AG04449 (cell line): ENCODE results near the gene CEP131.
"Not testable (repeated sequence)": the region's sequence is repeated elsewhere in the genome, so short reads cannot be mapped to it uniquely, and the experiment has no call there.

Source experiments
- CTCF ChIA-PET: fragments of 350-600 bp; formaldehyde crosslinking; extraction: SDS; loops from one replicate; lab custom pipeline; 2021; ENCODE audit warnings: antibody characterized with exemption; lab: Yijun Ruan, JAX
- POLR2A ChIA-PET: fragments of 400-600, 350-600 bp; formaldehyde crosslinking; extraction: SDS; loops from one replicate; lab custom pipeline; 2020; ENCODE audit warnings: antibody characterized with exemption, inconsistent platforms; lab: Yijun Ruan, JAX
- DNase-seq: peaks from one replicate; pipeline ENCODE4 v3.0.0-alpha.2; 2010; ENCODE audit warnings: low read depth, low spot score
- H3K4me3 ChIP-seq: 2 replicates; pipeline ENCODE4 v1.5.1; 2011; ENCODE audit warnings: low read depth, mild to moderate bottlenecking, control low read depth, low read length
- TF ChIP-seq, protein P1 (sequence below): IDR thresholded peaks from one replicate; pipeline ENCODE4 v1.5.1; 2011; ENCODE audit warnings: mild to moderate bottlenecking, moderate library complexity, low read length, control low read depth, inconsistent platforms; ENCODE audit not compliant: insufficient read depth; ENCODE audit errors: missing control alignments

CEP131 gene

DNA sequence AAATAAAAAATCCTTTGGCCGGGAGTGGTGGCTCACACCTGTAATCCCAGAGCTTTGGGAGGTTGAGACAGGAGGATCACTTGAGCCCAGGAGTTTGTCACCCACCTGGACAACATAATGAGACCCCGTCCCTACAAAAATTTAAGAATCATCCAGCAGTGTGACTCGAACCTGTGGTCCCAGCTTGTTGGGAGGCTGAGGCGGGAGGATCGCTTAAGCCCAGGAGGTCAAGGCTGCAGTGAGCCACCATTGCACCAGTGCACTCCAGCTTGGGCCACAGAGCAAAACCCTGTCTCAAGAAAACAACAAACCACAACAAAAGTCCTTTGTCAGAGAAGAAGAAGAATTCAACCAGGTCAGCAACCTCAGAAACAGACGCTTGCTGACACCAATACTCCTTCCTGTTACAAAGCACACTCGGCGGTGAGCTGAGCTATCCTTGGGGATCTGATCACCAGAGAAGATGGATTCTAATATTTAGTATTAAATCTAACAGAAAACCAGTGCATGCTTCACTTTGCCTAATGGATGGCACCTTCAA, 70.4 kb downstream of the CEP131 start:
- ChIA-PET CTCF (interaction anchor here (1.5 to 3.0 kb wide), 2 partner anchors 9 to 12 kb away, joined by 5 to 25 read pairs; no protein-coding TSS in a partner anchor), POLR2A (no interaction called here)
- H3K4me3 ChIP-seq = no peak overlapping the region
- TF ChIP-seq, protein P1, sequence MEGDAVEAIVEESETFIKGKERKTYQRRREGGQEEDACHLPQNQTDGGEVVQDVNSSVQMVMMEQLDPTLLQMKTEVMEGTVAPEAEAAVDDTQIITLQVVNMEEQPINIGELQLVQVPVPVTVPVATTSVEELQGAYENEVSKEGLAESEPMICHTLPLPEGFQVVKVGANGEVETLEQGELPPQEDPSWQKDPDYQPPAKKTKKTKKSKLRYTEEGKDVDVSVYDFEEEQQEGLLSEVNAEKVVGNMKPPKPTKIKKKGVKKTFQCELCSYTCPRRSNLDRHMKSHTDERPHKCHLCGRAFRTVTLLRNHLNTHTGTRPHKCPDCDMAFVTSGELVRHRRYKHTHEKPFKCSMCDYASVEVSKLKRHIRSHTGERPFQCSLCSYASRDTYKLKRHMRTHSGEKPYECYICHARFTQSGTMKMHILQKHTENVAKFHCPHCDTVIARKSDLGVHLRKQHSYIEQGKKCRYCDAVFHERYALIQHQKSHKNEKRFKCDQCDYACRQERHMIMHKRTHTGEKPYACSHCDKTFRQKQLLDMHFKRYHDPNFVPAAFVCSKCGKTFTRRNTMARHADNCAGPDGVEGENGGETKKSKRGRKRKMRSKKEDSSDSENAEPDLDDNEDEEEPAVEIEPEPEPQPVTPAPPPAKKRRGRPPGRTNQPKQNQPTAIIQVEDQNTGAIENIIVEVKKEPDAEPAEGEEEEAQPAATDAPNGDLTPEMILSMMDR = no peak
- DNase-seq = no peak

DNA sequence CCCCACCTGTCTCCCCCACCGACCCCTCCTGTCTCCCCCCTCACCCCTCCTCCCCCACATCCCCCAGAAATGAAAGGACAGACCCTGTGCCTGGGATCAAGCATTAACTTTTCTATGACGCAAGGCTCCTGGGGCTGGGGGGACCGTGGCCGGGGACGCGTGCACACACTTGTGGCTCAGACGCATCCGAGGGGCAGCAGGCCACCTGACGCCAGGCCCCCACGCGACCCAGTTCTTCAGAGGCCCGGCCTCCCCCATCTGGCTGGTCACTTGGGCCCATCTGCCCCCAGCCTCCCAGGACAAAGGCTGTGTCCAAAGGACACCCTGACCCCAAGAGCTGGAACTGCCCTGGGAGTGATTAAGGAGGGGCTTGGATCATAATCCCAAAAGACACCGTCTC, 71.5 kb downstream of the CEP131 start:
- ChIA-PET POLR2A (no interaction called here), CTCF (interaction anchor here (2.0 kb wide), 1 partner anchor 10 kb away, joined by 7 read pairs; no protein-coding TSS in a partner anchor)
- TF ChIP-seq, protein P1 = no peak
- no peak for DNase-seq
- H3K4me3 ChIP-seq = no peak overlapping the region

- ChIA-PET POLR2A (no interaction called here), CTCF (interaction anchor here (2.0 kb wide), 1 partner anchor 9 kb away, joined by 7 read pairs; no protein-coding TSS in a partner anchor)
- no peak overlapping the region for H3K4me3 ChIP-seq
- TF ChIP-seq, protein P1 = no peak
- DNase-seq = no peak
Measured at GRCh38 chr17:81150377-81151077, 72.2 kb downstream of the CEP131 start.

- DNase-seq = no peak
- CTCF ChIA-PET = interaction anchor here (0.7 kb wide), 1 partner anchor 335 kb away, joined by 3 read pairs; no protein-coding TSS in a partner anchor
- TF ChIP-seq, protein P1 = no peak
- H3K4me3 ChIP-seq = no peak overlapping the region
- POLR2A ChIA-PET = no interaction called here
Measured at GRCh38 chr17:81148986-81149533, 73.7 kb downstream of the CEP131 start.

GRCh38 chr17:81148571-81148970, 74.2 kb downstream of the CEP131 start:
- H3K4me3 ChIP-seq = no peak overlapping the region
- TF ChIP-seq, protein P1 = no peak
- ChIA-PET POLR2A (no interaction called here), CTCF (interaction anchor here (0.7 kb wide), 1 partner anchor 13 kb away, joined by 3 read pairs; no protein-coding TSS in a partner anchor)
- DNase-seq = no peak

DNA sequence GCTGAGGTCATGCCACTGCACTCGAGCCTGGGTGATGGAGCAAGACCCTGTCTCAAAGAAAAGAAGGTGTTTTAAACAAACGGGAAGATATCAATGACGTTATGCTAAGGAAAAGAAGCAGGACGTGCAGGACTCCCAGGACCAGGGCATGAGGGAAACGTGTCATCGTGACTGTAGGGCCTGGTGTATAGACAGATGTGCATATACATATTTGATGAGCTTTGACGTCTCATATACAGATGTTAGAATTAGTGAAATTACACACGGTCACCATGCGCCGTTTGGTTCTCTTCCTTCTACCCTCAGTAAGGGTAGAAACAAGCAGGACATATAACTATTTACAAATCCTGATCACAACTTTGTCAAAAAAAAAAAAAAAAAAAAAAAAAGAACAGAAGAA, 75.1 kb downstream of the CEP131 start:
- POLR2A ChIA-PET = no interaction called here
- DNase-seq = no peak

DNA sequence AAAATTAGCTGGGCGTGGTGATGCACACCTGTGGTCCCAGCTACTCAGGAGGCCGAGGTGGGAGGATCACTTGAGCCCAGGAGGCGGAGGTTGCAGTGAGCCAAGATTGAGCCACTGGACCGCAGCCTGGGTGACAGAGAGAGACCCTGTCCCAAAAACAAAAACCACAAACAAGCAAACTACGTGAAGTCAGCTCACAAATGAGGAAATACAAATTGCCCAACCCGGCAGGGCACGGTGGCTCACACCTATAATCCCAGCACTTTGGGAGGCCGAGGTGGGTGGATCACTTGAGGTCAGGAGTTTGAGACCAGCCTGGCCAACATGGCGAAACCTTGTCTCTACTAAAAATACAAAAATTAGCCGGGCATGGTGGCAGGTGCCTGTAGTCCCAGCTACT, 76.6 kb downstream of the CEP131 start:
- POLR2A ChIA-PET, DNase-seq, H3K4me3 ChIP-seq: not testable (repeated sequence)
- CTCF ChIA-PET = interaction anchor here (0.9 kb wide), 1 partner anchor 338 kb away, joined by 3 read pairs; no protein-coding TSS in a partner anchor

More for the DNA sequence above, 75.1 kb downstream of the CEP131 start:
- TF ChIP-seq, protein P1 = no peak
- H3K4me3 ChIP-seq = no peak overlapping the region
- CTCF ChIA-PET = interaction anchor here (0.7 kb wide), 1 partner anchor 12 kb away, joined by 3 read pairs; no protein-coding TSS in a partner anchor
